ENCODE measurements around the gene SAP25.

- TF ChIP-seq CTCF (IDR thresholded peaks at IDR 0.05) (no peak), POLR2A (IDR thresholded peaks at IDR 0.05) (no peak)
Observed at GRCh38 chr7:100538348-100538653, 35.4 kb downstream of the SAP25 start.

All from body of pancreas (tissue), 4 donors.